GM23338 (cell line): ENCODE results near the gene STAC2. TPM values are rescaled to one million over a fixed set of nuclear protein-coding genes. Genes with fewer than 3 reads are reported as not detected.
A peak's percentile ranks its signal among the peaks of the same experiment; 100 is the strongest.

Experiments used
- ATAC-seq: fragments of 200-7000 bp; cut with Tn5 transposase; 3 replicates; pipeline ENCODE4 v1.9.1; 2020
- DNase-seq: peaks from one replicate; pipeline ENCODE4 v3.0.0-alpha.2; 2015; ENCODE audit warnings: low spot score
- H2AFZ ChIP-seq: fragments of 200-600 bp; sonication (generic); 2 replicates; pipeline ENCODE4 v1.8.0; 2016; ENCODE audit warnings: antibody characterized with exemption, mild to moderate bottlenecking, moderate library complexity
- H3F3A ChIP-seq: fragments of 200-600 bp; sonication (generic); replicated peaks from 2 replicates; pipeline ENCODE4 v1.8.0; 2017; ENCODE audit warnings: antibody characterized with exemption, mixed run types, low read depth
- H3K27ac ChIP-seq: fragments of 200-600 bp; sonication (generic); 2 replicates; pipeline ENCODE4 v1.6.1; 2016; ENCODE audit warnings: low read depth
- H3K27me3 ChIP-seq: fragments of 200-600 bp; sonication (generic); 2 replicates; pipeline ENCODE4 v1.8.0; 2016; ENCODE audit warnings: mild to moderate bottlenecking, mixed run types, moderate library complexity; ENCODE audit not compliant: insufficient read depth
- H3K36me3 ChIP-seq: fragments of 200-600 bp; sonication (generic); 2 replicates; pipeline ENCODE4 v1.8.0; 2016; ENCODE audit warnings: mild to moderate bottlenecking; ENCODE audit not compliant: insufficient read depth
- H3K4me1 ChIP-seq: fragments of 200-600 bp; sonication (generic); 2 replicates; pipeline ENCODE4 v1.8.0; 2016; ENCODE audit warnings: mild to moderate bottlenecking, moderate library complexity; ENCODE audit not compliant: insufficient read depth
- H3K4me2 ChIP-seq: fragments of 200-600 bp; sonication (generic); 2 replicates; pipeline ENCODE4 v1.7.1; 2017; ENCODE audit warnings: mixed run types
- H3K4me3 ChIP-seq: fragments of 200-600 bp; sonication (generic); 2 replicates; pipeline ENCODE4 v1.6.1; 2016; ENCODE audit warnings: mixed run types
- H3K79me2 ChIP-seq: fragments of 200-600 bp; sonication (generic); replicated peaks from 2 replicates; pipeline ENCODE4 v1.8.0; 2017; ENCODE audit warnings: mild to moderate bottlenecking; ENCODE audit not compliant: insufficient read depth
- H3K9me2 ChIP-seq: fragments of 200-600 bp; sonication (generic); 2 replicates; pipeline ENCODE4 v1.8.0; 2017; ENCODE audit not compliant: insufficient read depth
- H4K20me1 ChIP-seq: fragments of 200-600 bp; sonication (generic); replicated peaks from 2 replicates; pipeline ENCODE4 v1.8.0; 2017; ENCODE audit warnings: mild to moderate bottlenecking; ENCODE audit not compliant: insufficient read depth
- H3K27ac Mint-ChIP-seq: 2 replicates; pipeline ENCODE4 v1.8.0; 2020; ENCODE audit warnings: inconsistent platforms, mild to moderate bottlenecking, moderate library complexity, mixed read lengths
- H3K27me3 Mint-ChIP-seq: 3 replicates; pipeline ENCODE4 v1.8.0; 2022; ENCODE audit warnings: low read depth, mild to moderate bottlenecking, moderate library complexity, mixed read lengths, inconsistent platforms; ENCODE audit not compliant: insufficient read depth, poor library complexity
- H3K36me3 Mint-ChIP-seq: 3 replicates; pipeline ENCODE4 v1.8.0; 2021; ENCODE audit warnings: low read depth, mild to moderate bottlenecking, inconsistent platforms, moderate library complexity, mixed read lengths
- H3K4me1 Mint-ChIP-seq: 3 replicates; pipeline ENCODE4 v1.8.0; 2020; ENCODE audit warnings: mild to moderate bottlenecking, inconsistent platforms, mixed read lengths
- H3K4me3 Mint-ChIP-seq: 3 replicates; pipeline ENCODE4 v1.8.0; 2021; ENCODE audit warnings: moderate library complexity, mild to moderate bottlenecking, inconsistent platforms, mixed read lengths
- H3K9me3 Mint-ChIP-seq: 3 replicates; pipeline ENCODE4 v1.8.0; 2020; ENCODE audit warnings: moderate library complexity, mild to moderate bottlenecking, inconsistent platforms, mixed read lengths
- CREB1 ChIP-seq: fragments of 250-450 bp; sonication (Bioruptor Pico); IDR thresholded peaks from 2 replicates; pipeline ENCODE4 v1.5.0; 2020; ENCODE audit warnings: low read depth, mild to moderate bottlenecking, moderate library complexity
- EZH2phosphoT487 ChIP-seq: fragments of 200-600 bp; sonication (generic); IDR thresholded peaks from one replicate; pipeline ENCODE4 v1.8.1; 2018; ENCODE audit warnings: antibody characterized with exemption; ENCODE audit not compliant: unreplicated experiment
- JUNB ChIP-seq: IDR thresholded peaks from one replicate; pipeline ENCODE4 v1.6.1; 2016; ENCODE audit warnings: antibody characterized with exemption; ENCODE audit not compliant: unreplicated experiment
- NANOG ChIP-seq: IDR thresholded peaks from 2 replicates; pipeline ENCODE4 v1.6.1; 2016; ENCODE audit warnings: antibody characterized with exemption, borderline replicate concordance
- POLR2AphosphoS5 ChIP-seq: IDR thresholded peaks from 2 replicates; pipeline ENCODE4 v1.6.1; 2016; ENCODE audit warnings: antibody characterized with exemption, low read depth
- ZNF114 ChIP-seq: fragments of 250-450 bp; sonication (Bioruptor Pico); IDR thresholded peaks from 2 replicates; pipeline ENCODE4 v1.5.0; 2020; ENCODE audit warnings: mild to moderate bottlenecking, moderate library complexity
- ZNF331 ChIP-seq: fragments of 250-450 bp; sonication (Bioruptor Pico); IDR thresholded peaks from 2 replicates; pipeline ENCODE4 v1.5.0; 2020; ENCODE audit warnings: low read depth, mild to moderate bottlenecking, moderate library complexity
- polyA plus RNA-seq: library from polyadenylated mRNA; unstranded; fragments of >200 nt; fragmentation: Nextera tagmentation; extraction: Ambion mirVana; gene quantifications from 2 replicates; pipeline ENCODE4 v1.2.1, GENCODE V29; 2016
- total RNA-seq: library from RNA; depleted of rRNA; stranded (reverse); fragments of >200 nt; shearing (Covaris generic); gene quantifications from 2 replicates; pipeline ENCODE4 v1.2.3, GENCODE V29; 2014
- TF ChIP-seq, protein P1 (sequence below): IDR thresholded peaks from 2 replicates; pipeline ENCODE4 v1.6.1; 2016; ENCODE audit warnings: antibody characterized with exemption
- TF ChIP-seq, protein P2 (sequence below), 2 experiments: fragments of 200-600 bp in 1 of 2; sonication (generic) in 1 of 2; conservative IDR thresholded peaks; 2 replicates each; pipeline versions ENCODE4 v1.5.1 to v1.6.1; 2016 to 2017; ENCODE audit warnings: antibody characterized with exemption in 2 of 2, low read depth in 2 of 2, mild to moderate bottlenecking in 2 of 2, moderate library complexity in 1 of 2
- TF ChIP-seq, protein P3 (sequence below): IDR thresholded peaks from one replicate; pipeline ENCODE4 v1.6.1; 2018; ENCODE audit warnings: antibody characterized with exemption; ENCODE audit not compliant: unreplicated experiment

The STAC2 gene
- total and polyA plus RNA-seq, 2 experiments from 2014 or later = 1.9 to 3.1 TPM

DNA sequence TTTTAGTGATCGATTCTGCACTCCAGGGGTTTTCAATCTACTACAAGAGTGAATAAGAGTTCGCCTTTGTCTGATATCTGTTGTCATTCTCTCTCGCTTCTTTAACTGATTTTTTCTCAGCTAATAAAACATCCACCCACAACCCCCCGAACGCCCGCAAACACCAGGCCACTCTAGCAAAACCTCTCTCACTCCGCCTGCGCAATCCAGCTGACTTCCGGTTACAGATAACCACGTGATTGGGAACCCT, 26.0 kb downstream of the STAC2 start:
- Histone ChIP-seq H3K4me1 (peaks cover 43% of the 10 kb centered on the region), H3K4me3 (peak overlapping the region; percentile 99), H3K27ac (peak overlapping the region; percentile 89), H3K79me2 (peaks cover 45% of the 10 kb centered on the region), H2AFZ (no peak overlapping the region), H3F3A (peaks cover 51% of the 10 kb centered on the region), H3K27me3 (no peaks in the 10 kb centered on the region), H3K4me2 (peak overlapping the region; percentile 99), H3K36me3 (peaks cover 40% of the 10 kb centered on the region), H4K20me1 (peaks cover 26% of the 10 kb centered on the region), H3K9me2 (no peaks in the 10 kb centered on the region)
- H3K9me3 Mint-ChIP-seq = no peaks in the 10 kb centered on the region; the same call in 2 of the 3 replicates
- peaks cover 49% of the 10 kb centered on the region for H3K36me3 Mint-ChIP-seq
- ATAC-seq (peak; percentile 20), DNase-seq (peak; percentile 98)
- H3K4me3 Mint-ChIP-seq = peak overlapping the region; percentile 88
- TF ChIP-seq JUNB (no peak), EZH2phosphoT487 (no peak), CREB1 (CRISPR knock-in tag) (no peak), ZNF114 (CRISPR knock-in tag) (no peak), ZNF331 (CRISPR knock-in tag) (no peak)
- TF ChIP-seq, protein P1, sequence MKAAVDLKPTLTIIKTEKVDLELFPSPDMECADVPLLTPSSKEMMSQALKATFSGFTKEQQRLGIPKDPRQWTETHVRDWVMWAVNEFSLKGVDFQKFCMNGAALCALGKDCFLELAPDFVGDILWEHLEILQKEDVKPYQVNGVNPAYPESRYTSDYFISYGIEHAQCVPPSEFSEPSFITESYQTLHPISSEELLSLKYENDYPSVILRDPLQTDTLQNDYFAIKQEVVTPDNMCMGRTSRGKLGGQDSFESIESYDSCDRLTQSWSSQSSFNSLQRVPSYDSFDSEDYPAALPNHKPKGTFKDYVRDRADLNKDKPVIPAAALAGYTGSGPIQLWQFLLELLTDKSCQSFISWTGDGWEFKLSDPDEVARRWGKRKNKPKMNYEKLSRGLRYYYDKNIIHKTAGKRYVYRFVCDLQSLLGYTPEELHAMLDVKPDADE = no peak
- TF ChIP-seq, protein P2, sequence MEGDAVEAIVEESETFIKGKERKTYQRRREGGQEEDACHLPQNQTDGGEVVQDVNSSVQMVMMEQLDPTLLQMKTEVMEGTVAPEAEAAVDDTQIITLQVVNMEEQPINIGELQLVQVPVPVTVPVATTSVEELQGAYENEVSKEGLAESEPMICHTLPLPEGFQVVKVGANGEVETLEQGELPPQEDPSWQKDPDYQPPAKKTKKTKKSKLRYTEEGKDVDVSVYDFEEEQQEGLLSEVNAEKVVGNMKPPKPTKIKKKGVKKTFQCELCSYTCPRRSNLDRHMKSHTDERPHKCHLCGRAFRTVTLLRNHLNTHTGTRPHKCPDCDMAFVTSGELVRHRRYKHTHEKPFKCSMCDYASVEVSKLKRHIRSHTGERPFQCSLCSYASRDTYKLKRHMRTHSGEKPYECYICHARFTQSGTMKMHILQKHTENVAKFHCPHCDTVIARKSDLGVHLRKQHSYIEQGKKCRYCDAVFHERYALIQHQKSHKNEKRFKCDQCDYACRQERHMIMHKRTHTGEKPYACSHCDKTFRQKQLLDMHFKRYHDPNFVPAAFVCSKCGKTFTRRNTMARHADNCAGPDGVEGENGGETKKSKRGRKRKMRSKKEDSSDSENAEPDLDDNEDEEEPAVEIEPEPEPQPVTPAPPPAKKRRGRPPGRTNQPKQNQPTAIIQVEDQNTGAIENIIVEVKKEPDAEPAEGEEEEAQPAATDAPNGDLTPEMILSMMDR (conservative IDR thresholded peaks at IDR 0.05; ENCODE audit: low read depth in 2 of 2) = no peak
- TF ChIP-seq, protein P3, sequence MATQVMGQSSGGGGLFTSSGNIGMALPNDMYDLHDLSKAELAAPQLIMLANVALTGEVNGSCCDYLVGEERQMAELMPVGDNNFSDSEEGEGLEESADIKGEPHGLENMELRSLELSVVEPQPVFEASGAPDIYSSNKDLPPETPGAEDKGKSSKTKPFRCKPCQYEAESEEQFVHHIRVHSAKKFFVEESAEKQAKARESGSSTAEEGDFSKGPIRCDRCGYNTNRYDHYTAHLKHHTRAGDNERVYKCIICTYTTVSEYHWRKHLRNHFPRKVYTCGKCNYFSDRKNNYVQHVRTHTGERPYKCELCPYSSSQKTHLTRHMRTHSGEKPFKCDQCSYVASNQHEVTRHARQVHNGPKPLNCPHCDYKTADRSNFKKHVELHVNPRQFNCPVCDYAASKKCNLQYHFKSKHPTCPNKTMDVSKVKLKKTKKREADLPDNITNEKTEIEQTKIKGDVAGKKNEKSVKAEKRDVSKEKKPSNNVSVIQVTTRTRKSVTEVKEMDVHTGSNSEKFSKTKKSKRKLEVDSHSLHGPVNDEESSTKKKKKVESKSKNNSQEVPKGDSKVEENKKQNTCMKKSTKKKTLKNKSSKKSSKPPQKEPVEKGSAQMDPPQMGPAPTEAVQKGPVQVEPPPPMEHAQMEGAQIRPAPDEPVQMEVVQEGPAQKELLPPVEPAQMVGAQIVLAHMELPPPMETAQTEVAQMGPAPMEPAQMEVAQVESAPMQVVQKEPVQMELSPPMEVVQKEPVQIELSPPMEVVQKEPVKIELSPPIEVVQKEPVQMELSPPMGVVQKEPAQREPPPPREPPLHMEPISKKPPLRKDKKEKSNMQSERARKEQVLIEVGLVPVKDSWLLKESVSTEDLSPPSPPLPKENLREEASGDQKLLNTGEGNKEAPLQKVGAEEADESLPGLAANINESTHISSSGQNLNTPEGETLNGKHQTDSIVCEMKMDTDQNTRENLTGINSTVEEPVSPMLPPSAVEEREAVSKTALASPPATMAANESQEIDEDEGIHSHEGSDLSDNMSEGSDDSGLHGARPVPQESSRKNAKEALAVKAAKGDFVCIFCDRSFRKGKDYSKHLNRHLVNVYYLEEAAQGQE = no peak
- peak overlapping the region; percentile 100 for H3K27ac Mint-ChIP-seq
- peaks cover 26% of the 10 kb centered on the region for H3K27me3 Mint-ChIP-seq
- peaks cover 46% of the 10 kb centered on the region for H3K4me1 Mint-ChIP-seq

DNA sequence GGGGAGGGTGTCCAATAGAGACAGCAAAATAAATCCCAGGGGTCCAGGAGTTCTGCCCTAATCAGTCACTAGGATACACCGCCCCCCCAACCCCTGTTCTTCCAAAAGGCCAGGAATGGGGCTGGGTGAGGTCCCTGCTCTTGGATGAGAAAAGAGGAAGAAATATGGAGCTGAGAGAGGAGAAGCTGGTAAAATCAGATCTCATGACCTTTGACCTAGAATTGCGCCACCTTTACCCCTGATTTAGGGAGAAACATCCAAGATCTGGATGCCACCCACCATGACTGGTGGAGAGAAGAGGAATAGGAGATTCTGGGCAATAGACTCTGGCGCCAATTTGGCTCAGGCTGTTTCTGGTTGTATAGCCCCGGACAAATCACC, 27.6 kb downstream of the STAC2 start:
- peak overlapping the region; percentile 81; the same call in 1 of the 2 replicates for H2AFZ ChIP-seq
- H3K9me3 Mint-ChIP-seq = no peaks in the 10 kb centered on the region; the same call in 2 of the 3 replicates
- peaks cover 50% of the 10 kb centered on the region for H3K79me2 ChIP-seq
- no peaks in the 10 kb centered on the region for H3K9me2 ChIP-seq
- H3F3A ChIP-seq = peaks cover 36% of the 10 kb centered on the region
- peak overlapping the region; percentile 89 for H3K4me2 ChIP-seq
- peaks cover 45% of the 10 kb centered on the region for H3K4me1 ChIP-seq
- H4K20me1 ChIP-seq = peaks cover 21% of the 10 kb centered on the region
- peaks cover 29% of the 10 kb centered on the region for H3K36me3 ChIP-seq
- H3K4me3 ChIP-seq = peak overlapping the region; percentile 93
- peaks cover 41% of the 10 kb centered on the region for H3K36me3 Mint-ChIP-seq
- peak overlapping the region; percentile 82 for H3K27ac Mint-ChIP-seq
- ATAC-seq = no peak
- peaks cover 55% of the 10 kb centered on the region for H3K4me1 Mint-ChIP-seq
- no peaks in the 10 kb centered on the region for H3K27me3 ChIP-seq
- peak overlapping the region; percentile 89 for H3K27ac ChIP-seq
- DNase-seq = no peak
- peaks cover 25% of the 10 kb centered on the region for H3K27me3 Mint-ChIP-seq
- H3K4me3 Mint-ChIP-seq = peak overlapping the region; percentile 88
- TF ChIP-seq JUNB (no peak), POLR2AphosphoS5 (no peak; the same call in 1 of the 2 replicates), CREB1 (CRISPR knock-in tag) (no peak), NANOG (no peak), ZNF331 (CRISPR knock-in tag) (no peak)
- TF ChIP-seq, protein P1 = no peak
- TF ChIP-seq, protein P3 = no peak
- TF ChIP-seq, protein P2 (conservative IDR thresholded peaks at IDR 0.05; ENCODE audit: low read depth in 2 of 2) = no peak
